SIG-M5 treated with dmso at 0.1 percent for 504 hours (cell line): ENCODE measurements around the gene GLS2.
"Not testable (repeated sequence)": the region's sequence is repeated elsewhere in the genome, so short reads cannot be mapped to it uniquely, and the experiment has no call there.

Experiments used
- DNase-seq: peaks from one replicate; lab custom pipeline; 2025; ENCODE audit not compliant: unreplicated experiment; lab: John Stamatoyannopoulos, UW

The GLS2 gene

GRCh38 chr12:56488041-56488955, at the start of gene GLS2:
GLS2 (minus strand) TSS chr12:56488161; CDS start chr12:56488118, 43 bp downstream.
- DNase-seq = peak; percentile 50

DNA sequence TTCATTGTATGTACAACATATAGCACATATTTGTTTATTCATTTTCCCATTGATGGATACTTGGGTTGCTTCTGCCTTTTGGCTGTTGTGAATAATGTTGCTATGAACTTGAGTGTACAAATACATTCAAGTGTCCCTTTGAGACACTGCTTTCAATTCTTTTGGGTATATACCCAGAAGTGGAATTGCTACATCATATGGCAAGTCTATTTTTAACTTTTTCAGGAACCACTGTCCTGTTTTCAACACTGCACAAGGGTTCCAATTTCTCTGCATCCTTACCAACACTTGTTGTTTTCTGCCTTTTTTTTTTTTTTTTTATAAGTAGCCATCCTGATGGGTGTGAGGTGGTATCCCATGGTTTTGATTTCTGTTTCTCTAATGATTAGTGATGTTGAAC, 49.6 kb upstream of the GLS2 start:
- DNase-seq = no peak

DNA sequence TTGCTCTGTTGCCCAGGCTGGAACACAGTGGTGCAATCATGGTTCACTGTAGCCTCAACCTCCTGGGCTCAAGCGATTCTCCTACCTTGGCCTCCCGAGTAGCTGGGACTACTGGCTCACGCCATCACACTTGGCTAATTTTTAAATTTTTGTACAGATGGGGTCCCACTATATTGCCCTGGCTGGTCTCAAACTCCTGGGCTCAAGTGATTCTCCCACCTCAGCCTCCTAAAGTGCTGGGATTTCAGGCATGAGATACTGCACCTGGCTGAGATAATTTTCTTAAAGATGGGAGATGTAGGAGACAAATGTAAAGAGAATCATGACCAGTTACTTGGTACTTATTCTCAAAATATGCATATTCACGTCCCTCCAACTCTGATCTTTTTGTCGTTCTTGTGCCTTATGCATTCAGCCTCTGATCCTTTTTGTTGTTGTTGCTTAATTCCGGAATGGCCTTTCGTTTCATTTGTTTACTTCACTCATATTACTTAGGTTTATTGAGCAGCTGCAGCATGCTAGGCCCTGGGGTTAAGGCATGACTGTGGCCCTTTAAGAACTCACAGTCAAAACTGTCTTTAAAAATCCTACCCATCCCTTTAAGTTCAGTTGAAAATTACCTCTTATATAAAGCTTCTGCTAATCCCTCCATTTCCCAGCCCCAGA, 42.6 kb upstream of the GLS2 start:
- no peak for DNase-seq

GRCh38 chr12:56529656-56530055, 41.7 kb upstream of the GLS2 start:
- no peak for DNase-seq

DNA sequence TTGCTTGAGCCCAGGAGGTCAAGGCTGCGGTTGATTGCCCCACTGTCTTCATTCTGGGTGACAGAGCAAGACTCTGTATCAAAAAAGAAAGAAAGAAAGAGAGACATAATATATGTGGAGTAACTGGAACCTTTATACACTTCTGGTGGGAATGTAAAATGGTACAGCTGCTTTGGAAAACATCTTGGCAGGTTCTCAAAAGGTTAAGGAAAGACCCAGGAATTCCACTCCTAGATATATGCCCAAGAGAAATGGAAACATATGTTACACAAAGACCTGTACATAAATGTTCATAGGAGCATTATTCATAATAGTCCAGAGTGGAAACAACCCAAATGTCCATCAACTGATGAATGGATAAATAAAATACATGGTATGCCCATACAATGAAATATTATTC, 40.9 kb upstream of the GLS2 start:
- DNase-seq = no peak

GRCh38 chr12:56522411-56523193, 34.6 kb upstream of the GLS2 start:
- DNase-seq = no peak

- peak; percentile 84 for DNase-seq
These were observed 33.8 kb upstream of the GLS2 start, which contains the start of gene RBMS2 for GRCh38 chr12:56521590-56522371. RBMS2 (plus strand) TSS chr12:56521820; CDS start chr12:56522024, 204 bp downstream.

DNA sequence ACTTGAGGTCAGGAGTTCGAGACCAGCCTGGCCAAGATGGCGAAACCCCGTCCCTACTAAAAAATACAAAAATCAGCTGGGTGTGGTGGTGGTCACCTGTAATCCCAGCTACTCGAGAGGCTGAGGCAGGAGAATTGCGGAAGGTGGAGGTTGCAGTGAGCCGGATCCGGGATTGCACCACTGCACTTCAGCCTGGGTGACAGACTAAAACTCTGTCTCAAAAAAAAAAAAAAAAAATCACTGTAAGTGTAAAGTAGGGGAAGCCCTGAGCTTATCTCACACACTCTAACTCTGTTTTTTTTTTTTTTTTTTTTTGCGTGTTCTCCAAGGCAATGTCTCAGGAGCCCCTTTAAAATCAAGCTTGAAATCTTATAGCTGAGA, 33.2 kb upstream of the GLS2 start:
- no peak for DNase-seq

GRCh38 chr12:56520506-56520905, 32.5 kb upstream of the GLS2 start:
- no peak for DNase-seq

DNA sequence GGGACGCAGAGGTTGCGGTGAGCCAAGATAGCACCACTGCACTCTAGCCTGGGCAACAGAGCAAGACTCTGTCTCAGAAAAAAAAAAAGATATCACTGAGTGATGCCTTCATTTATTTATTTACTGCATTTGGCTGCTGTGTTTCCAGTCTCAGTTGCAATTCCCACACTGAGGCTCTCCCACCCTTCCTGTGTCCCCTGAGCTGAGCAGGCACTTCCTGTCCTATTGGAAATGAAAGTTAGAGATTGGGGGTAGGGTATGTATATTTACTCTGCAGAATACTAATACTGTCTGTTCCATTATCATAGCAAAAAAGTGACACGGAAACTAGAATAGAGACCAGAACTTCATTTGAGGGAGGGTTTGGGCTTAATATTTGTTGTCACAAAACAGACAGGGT, 32.1 kb upstream of the GLS2 start:
- no peak for DNase-seq

- no peak for DNase-seq
These were observed 30.6 kb upstream of the GLS2 start for GRCh38 chr12:56518570-56518969.

- no peak for DNase-seq
These were observed 29.9 kb upstream of the GLS2 start for GRCh38 chr12:56517854-56518253.

DNA sequence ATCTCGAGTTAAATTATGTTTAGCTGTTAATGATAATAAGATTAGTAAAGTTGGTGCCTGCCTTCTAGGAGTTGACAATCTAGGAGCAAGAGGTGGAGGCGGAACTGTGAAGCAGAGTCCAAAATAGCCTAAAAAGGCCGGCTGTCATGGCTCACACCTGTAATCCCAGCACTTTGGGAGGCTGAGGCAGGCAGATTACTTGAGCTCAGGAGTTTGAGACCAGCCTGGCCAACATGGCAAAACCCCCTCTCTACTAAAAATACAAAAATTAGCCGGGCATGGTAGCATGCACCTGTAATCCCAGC, 26.0 kb upstream of the GLS2 start:
- not testable (repeated sequence) for DNase-seq

- DNase-seq = no peak
These were observed 22.8 kb upstream of the GLS2 start for GRCh38 chr12:56510786-56511185.

GRCh38 chr12:56499879-56500278, 11.9 kb upstream of the GLS2 start:
- DNase-seq = not testable (repeated sequence)

GRCh38 chr12:56499452-56499851, 11.5 kb upstream of the GLS2 start:
- DNase-seq = not testable (repeated sequence)

DNA sequence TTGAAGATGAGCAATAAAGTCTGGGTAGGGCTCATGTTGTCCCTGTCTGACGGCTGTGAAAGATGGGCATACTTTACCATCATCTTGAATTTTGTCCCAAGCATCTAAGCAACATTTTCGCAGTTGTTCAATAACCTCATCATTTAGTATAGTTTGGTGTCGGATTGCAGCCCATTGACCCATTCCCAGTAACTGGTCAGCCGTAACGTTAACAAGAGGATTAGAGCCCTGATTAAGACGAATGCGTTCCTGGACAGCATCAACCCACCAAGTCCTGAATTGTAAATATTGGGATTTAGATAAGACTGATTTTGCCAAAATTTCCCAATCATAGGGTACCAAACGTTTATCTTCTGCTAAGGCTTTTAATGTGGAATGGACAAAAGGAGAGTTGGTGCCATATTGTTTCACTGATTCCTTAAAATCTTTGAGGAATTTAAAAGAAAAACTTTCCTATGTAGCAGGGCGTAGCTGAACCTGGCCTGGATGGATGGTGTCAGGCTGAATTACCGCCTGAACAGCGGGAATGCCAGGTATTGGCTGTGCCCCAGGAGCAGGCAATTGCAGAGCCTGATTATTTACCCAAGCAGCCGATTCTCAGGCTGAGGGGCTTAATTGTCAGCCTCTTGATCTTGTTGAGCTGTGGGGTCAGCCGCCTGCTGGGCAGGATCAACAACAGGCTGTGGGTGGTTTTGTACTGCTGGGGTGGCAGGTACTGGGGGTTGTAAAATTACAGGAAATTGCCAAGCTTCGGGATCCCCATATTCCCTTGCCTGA, 10.4 kb upstream of the GLS2 start:
- DNase-seq = not testable (repeated sequence)

GRCh38 chr12:56496704-56497103, 8.7 kb upstream of the GLS2 start:
- not testable (repeated sequence) for DNase-seq

DNA sequence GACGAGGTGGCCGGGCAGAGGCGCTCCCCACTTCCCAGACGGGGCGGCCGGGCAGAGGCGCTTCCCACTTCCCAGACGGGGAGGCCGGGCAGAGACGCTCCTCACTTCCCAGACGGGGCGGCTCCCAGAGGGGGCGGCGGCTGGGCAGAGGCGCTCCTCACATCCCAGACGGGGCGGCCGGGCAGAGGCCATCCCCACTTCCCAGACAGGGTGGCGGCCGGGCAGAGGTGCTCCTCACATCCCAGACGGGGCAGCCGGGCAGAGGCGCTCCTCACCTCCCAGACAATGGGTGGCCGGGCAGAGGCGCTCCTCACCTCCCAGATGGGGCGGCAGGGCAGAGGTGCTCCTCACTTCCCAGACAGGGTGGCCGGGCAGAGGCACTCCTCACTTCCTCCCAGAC, 6.5 kb upstream of the GLS2 start:
- DNase-seq = not testable (repeated sequence)

- DNase-seq = not testable (repeated sequence)
These were observed 6.1 kb upstream of the GLS2 start for GRCh38 chr12:56494106-56494415.
